Lower leg skin (tissue), 4 donors: ENCODE data around the gene SLC25A26. TPM values are rescaled to one million over a fixed set of nuclear protein-coding genes. Genes with fewer than 3 reads are reported as not detected.

Source experiments
- DNase-seq, 2 donors: peaks; one replicate each; pipeline ENCODE4 v3.0.0-alpha.2; 2019; ENCODE audit warnings: low spot score in 2 of 2
- H3K4me3 ChIP-seq: fragments of 200-600 bp; sonication (generic); 2 replicates; pipeline ENCODE4 v1.5.1; 2017; ENCODE audit warnings: mild to moderate bottlenecking, low read depth; ENCODE audit not compliant: poor library complexity, severe bottlenecking
- POLR2A ChIP-seq, 2 donors: fragments of 450-650 bp; IDR thresholded peaks; one replicate each; pipeline ENCODE4 v1.6.1; 2016 to 2017; ENCODE audit warnings: antibody characterized with exemption in 2 of 2, mild to moderate bottlenecking in 1 of 2, moderate library complexity in 1 of 2
- WGBS, 2 donors: methylation state at CpG; one replicate each; pipeline ENCODE4 v1.1.5; 2018; 5-methylcytosine and 5-hydroxymethylcytosine counted together
- intact Hi-C: fragments of 100-400 bp; cut with DNase I; formaldehyde crosslinking; loops from one replicate; pipeline ENCODE4 v1.15.0; 2023; ENCODE audit warnings: low total_unique reads
- total RNA-seq, 4 donors: library from RNA; depleted of rRNA; stranded (reverse); fragments of >200 nt; gene quantifications; one replicate each; pipeline ENCODE4 v1.1.0, GENCODE V29; 2016
- TF ChIP-seq, protein P1 (sequence below), 3 donors: fragments of 450-650 bp; IDR thresholded peaks; one replicate each; pipeline ENCODE4 v1.5.1; 2016; ENCODE audit warnings: antibody characterized with exemption in 3 of 3, mild to moderate bottlenecking in 3 of 3, moderate library complexity in 2 of 3

SLC25A26 gene
- total RNA-seq, 4 donors from 2014 or later, result 13.7 to 29.1 (median 21.9) TPM

DNA sequence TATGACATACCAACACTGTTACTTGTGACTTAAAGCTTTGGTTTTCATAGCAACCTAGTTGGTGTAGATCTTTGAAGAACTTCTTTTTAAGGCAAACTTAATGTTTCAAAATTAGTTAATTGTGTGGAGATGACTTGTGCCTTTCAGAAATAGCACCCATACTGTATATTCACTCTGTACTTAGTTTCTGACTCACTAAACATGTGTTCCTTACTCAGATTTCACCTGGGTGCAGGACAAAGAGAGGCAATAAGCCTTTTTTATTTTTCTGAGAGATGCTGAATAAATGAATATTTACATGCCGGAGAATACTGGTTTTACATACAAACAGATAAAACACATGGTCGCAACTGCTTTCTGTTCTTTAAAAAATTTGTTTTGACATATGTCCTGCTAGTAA, 44.8 kb downstream of the SLC25A26 start:
- TF ChIP-seq, protein P1, sequence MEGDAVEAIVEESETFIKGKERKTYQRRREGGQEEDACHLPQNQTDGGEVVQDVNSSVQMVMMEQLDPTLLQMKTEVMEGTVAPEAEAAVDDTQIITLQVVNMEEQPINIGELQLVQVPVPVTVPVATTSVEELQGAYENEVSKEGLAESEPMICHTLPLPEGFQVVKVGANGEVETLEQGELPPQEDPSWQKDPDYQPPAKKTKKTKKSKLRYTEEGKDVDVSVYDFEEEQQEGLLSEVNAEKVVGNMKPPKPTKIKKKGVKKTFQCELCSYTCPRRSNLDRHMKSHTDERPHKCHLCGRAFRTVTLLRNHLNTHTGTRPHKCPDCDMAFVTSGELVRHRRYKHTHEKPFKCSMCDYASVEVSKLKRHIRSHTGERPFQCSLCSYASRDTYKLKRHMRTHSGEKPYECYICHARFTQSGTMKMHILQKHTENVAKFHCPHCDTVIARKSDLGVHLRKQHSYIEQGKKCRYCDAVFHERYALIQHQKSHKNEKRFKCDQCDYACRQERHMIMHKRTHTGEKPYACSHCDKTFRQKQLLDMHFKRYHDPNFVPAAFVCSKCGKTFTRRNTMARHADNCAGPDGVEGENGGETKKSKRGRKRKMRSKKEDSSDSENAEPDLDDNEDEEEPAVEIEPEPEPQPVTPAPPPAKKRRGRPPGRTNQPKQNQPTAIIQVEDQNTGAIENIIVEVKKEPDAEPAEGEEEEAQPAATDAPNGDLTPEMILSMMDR (IDR thresholded peaks at IDR 0.05), result no peak
- TF ChIP-seq POLR2A (IDR thresholded peaks at IDR 0.05), result no peak
- no peak overlapping the region for H3K4me3 ChIP-seq
- no peak for DNase-seq
- intact Hi-C loops, result no loop called here
- WGBS, 2 donors, result 95 to 97% methylated on average over 2 of the region's 2 CpGs

DNA sequence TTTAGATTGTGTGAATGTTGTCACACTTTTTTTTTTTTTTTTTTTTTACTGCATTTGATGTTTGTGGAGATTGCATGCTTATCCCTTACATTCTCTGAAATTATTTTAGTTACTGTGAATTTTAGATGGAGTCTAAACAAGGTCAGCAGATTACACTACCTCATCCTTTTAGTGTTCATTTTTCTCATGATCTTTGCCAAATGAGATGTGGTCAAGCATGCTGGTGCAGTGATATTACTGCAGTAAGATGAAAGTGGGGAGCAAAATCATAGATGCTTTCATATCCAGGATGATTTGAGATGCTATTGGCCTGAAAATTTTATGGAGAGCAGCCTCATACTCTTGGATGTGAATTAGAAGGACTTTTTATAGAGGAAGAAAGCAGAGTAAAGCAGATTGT, 45.8 kb downstream of the SLC25A26 start:
- intact Hi-C loops, result no loop called here
- no peak for TF ChIP-seq POLR2A (IDR thresholded peaks at IDR 0.05)
- TF ChIP-seq, protein P1 (IDR thresholded peaks at IDR 0.05), result no peak
- no peak overlapping the region for H3K4me3 ChIP-seq
- no peak for DNase-seq

DNA sequence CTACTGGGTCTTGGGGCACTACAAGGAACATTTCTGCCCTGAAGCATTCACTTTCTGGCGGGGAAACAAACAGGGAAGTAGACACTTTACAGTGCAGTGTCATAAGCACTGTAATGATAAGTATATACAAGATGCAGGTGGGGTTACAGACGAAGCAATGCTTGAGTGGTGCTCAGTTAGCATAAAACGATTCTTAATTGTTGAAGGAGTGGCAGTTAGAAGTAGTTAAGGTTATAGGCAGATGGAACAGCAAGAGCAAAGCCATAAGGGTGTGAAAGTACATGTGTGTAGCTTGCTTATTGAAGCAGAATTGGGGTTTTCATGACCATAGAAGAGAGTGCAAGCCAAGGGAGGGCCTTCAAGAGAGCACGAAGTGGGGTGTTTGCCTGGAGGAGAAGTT, 46.2 kb downstream of the SLC25A26 start:
- intact Hi-C loops, result no loop called here
- no peak for TF ChIP-seq POLR2A (IDR thresholded peaks at IDR 0.05)
- TF ChIP-seq, protein P1 (IDR thresholded peaks at IDR 0.05), result no peak
- no peak for DNase-seq
- WGBS, 2 donors, result 78 to 81% methylated on average over 4 of the region's 4 CpGs
- H3K4me3 ChIP-seq, result no peak overlapping the region

DNA sequence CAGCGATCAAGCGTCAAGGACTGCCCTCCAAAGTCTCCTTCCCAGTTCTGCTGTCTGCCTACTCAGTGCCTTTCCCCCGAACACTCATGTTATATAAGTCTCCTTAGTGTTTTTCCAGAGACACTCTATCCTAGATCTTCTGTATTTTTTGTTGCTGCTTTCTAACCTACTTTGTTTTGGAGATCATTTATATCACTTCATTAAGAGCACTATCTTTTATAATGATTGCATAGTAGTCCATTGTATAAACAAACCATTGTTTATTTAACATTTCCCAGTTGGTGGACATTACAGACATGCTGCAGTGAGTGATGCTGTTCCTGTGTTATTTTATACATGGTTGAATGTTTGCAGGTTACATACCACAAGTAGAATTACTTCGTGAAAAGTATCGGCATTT, 47.1 kb downstream of the SLC25A26 start:
- no peak for DNase-seq
- TF ChIP-seq, protein P1 (IDR thresholded peaks at IDR 0.05), result no peak
- no peak for TF ChIP-seq POLR2A (IDR thresholded peaks at IDR 0.05)
- 92% methylated on average over 5 of the region's 5 CpGs for WGBS, 2 donors
- intact Hi-C loops, result no loop called here
- no peak overlapping the region for H3K4me3 ChIP-seq

DNA sequence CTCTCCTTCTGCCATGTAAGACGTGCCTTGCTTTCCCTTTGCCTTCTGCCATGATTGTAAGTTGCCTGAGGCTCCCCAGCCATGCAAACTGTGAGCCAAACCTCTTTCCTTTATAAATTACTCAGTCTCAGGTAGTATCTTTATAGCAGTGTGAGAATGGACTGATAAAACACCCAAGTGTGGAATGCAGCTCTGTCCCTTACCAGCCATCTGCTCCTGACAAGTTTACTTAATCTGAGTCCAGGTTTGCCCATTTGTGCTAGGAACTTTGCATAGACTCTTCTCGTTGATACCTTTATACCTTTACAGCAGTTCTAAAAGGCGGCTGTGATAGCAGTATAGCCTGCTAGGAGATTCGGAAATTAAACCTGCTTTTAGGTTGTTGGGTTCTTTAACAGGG, 48.1 kb downstream of the SLC25A26 start:
- H3K4me3 ChIP-seq, result no peak overlapping the region
- no peak for DNase-seq
- 88 to 92% methylated on average over 4 of the region's 4 CpGs for WGBS, 2 donors
- intact Hi-C loops, result no loop called here
- no peak for TF ChIP-seq POLR2A (IDR thresholded peaks at IDR 0.05)
- TF ChIP-seq, protein P1 (IDR thresholded peaks at IDR 0.05), result no peak

DNA sequence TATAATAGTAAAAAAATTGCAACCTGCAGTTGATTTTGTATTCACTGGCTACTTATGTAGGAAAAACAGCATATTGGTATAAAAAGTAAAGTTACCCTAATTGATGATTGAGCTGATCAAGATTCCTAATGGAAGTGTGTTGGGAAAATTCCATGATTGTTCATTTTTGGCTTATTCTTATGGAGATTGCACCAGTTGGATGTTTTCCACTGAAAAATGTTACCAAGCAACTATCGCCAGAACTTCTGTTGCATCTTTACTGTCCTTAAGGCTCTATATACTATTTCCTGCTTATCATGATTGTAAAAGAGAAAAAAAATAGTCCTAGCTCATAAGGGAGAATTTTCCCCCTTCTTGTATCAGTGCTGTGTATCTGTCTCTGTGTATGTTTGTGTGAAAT, 48.6 kb downstream of the SLC25A26 start:
- DNase-seq, result no peak
- intact Hi-C loops, result no loop called here
- no peak overlapping the region for H3K4me3 ChIP-seq
- WGBS, 2 donors, result 78 to 82% methylated on average over 1 of the region's 1 CpG
- TF ChIP-seq, protein P1 (IDR thresholded peaks at IDR 0.05), result no peak
- TF ChIP-seq POLR2A (IDR thresholded peaks at IDR 0.05), result no peak
